IMR-90 (cell line): Measurements from ENCODE around the gene FSTL3. TPM values are rescaled to one million over a fixed set of nuclear protein-coding genes. Genes with fewer than 3 reads are reported as not detected.

ENCODE experiments used
- CEBPB ChIP-seq: IDR thresholded peaks from 2 replicates; pipeline ENCODE4 v1.6.1; 2012; ENCODE audit warnings: low read depth, low read length, improper control_type of control experiment
- FOS ChIP-seq: fragments of 150-350 bp; IDR thresholded peaks from 2 replicates; pipeline ENCODE4 v1.6.1; 2016; ENCODE audit warnings: low read depth, low read length
- polyA plus RNA-seq, 3 experiments: library from polyadenylated mRNA; depleted of rRNA; stranded (reverse); fragments of >200 nt; gene quantifications; 2 replicates each; pipeline ENCODE4 v1.2.3, GENCODE V29; 2012; ENCODE audit warnings: low replicate concordance in 1 of 3
- total RNA-seq: library from RNA; depleted of rRNA; stranded (reverse); fragments of >200 nt; gene quantifications from 2 replicates; pipeline ENCODE4 v1.2.3, GENCODE V29; 2012
- TF ChIP-seq, protein P1 (sequence below): fragments of 150-350 bp; IDR thresholded peaks from 2 replicates; pipeline ENCODE4 v1.6.1; 2016; ENCODE audit warnings: low read depth, mild to moderate bottlenecking, low read length, moderate library complexity, borderline replicate concordance

The FSTL3 gene
- total and polyA plus RNA-seq, 2 of the 4 experiments (the other 2 are of a cell fraction) = 32.3 to 76.9 TPM

GRCh38 chr19:686589-687297 is 10.6 kb downstream of the FSTL3 start (continued):
- TF ChIP-seq, protein P1, sequence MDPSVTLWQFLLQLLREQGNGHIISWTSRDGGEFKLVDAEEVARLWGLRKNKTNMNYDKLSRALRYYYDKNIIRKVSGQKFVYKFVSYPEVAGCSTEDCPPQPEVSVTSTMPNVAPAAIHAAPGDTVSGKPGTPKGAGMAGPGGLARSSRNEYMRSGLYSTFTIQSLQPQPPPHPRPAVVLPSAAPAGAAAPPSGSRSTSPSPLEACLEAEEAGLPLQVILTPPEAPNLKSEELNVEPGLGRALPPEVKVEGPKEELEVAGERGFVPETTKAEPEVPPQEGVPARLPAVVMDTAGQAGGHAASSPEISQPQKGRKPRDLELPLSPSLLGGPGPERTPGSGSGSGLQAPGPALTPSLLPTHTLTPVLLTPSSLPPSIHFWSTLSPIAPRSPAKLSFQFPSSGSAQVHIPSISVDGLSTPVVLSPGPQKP = no peak
- TF ChIP-seq CEBPB (no peak), FOS (no peak)
